Measurements from ENCODE around the gene PRSS22. TPM values are rescaled to one million over a fixed set of nuclear protein-coding genes. Genes with fewer than 3 reads are reported as not detected.

PRSS22 gene
- total and polyA plus RNA-seq, 10 of the 15 experiments (the other 5 are each of a cell fraction or from before 2014, with no cell fraction given): not detected

GRCh38 chr16:2809149-2809760 is 48.7 kb downstream of the PRSS22 start (continued):
- TF ChIP-seq BCLAF1 (IDR thresholded peaks at IDR 0.05): no peak

- no TSS peak for BruUV-seq (replicated peaks)
- ChIA-PET SMC1A (ENCODE audit: uncharacterized antibody, unreplicated experiment) (no interaction called here), RAD21 (ENCODE audit: unreplicated experiment) (no interaction called here), POLR2A (no interaction called here), CTCF (no interaction called here)
- Histone ChIP-seq H3K9me3 (replicated peaks; ENCODE audit: control insufficient read depth, insufficient read depth, low read length) (no peaks in the 10 kb centered on the region), H3K9ac (ENCODE audit: control insufficient read depth, insufficient read depth, low read length) (no peak overlapping the region), H3K27ac (ENCODE audit: control insufficient read depth, insufficient read depth) (no peak overlapping the region), H2AFZ (ENCODE audit: control insufficient read depth, low read depth, low read length) (no peak overlapping the region), H3K4me2 (ENCODE audit: control insufficient read depth, insufficient read depth) (no peak overlapping the region), H3K79me2 (ENCODE audit: control insufficient read depth, insufficient read depth, low read length) (no peaks in the 10 kb centered on the region), H3K36me3 (ENCODE audit: control insufficient read depth in 2 of 2, insufficient read depth in 2 of 2, low read length in 1 of 2) (no peaks in the 10 kb centered on the region), H3K4me1 (ENCODE audit: control insufficient read depth, insufficient read depth, low read length) (no peaks in the 10 kb centered on the region), H3K27me3 (replicated peaks in 1 of 2; ENCODE audit: control insufficient read depth in 2 of 2, insufficient read depth in 2 of 2, low read length in 1 of 2) (peaks cover 0 to 5% of the 10 kb centered on the region in 2 experiments; a peak in 2 of 4 replicates), H4K20me1 (ENCODE audit: control insufficient read depth, insufficient read depth) (no peaks in the 10 kb centered on the region), H3K4me3 (no peak overlapping the region)
- intact Hi-C loops (cut with micrococcal nuclease; ENCODE audit: unreplicated experiment): loop anchor here (10.0 kb wide), 1 partner anchor 47 kb away; the partner anchor contains the start of gene PRSS22
- DNase-seq (ENCODE audit: low read depth, low spot score) (no peak), ATAC-seq (no peak), FAIRE-seq (no peak)
- in situ Hi-C loops (cut with MboI): no loop called here
- WGBS (ENCODE audit: insufficient coverage, insufficient replicate concordance, low lambda C conversion rate, missing lambda C conversion rate): 59% methylated on average over 7 of the region's 7 CpGs
- no peak for TF ChIP-seq SMAD1 (IDR thresholded peaks at IDR 0.05; ENCODE audit: low read depth, partially characterized antibody)
- no peak for TF ChIP-seq NFIC (IDR thresholded peaks at IDR 0.05; ENCODE audit: low read depth, low read length)
- TF ChIP-seq, protein P1, sequence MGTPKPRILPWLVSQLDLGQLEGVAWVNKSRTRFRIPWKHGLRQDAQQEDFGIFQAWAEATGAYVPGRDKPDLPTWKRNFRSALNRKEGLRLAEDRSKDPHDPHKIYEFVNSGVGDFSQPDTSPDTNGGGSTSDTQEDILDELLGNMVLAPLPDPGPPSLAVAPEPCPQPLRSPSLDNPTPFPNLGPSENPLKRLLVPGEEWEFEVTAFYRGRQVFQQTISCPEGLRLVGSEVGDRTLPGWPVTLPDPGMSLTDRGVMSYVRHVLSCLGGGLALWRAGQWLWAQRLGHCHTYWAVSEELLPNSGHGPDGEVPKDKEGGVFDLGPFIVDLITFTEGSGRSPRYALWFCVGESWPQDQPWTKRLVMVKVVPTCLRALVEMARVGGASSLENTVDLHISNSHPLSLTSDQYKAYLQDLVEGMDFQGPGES (IDR thresholded peaks at IDR 0.05): no peak
- no peak for TF ChIP-seq ZBTB4 (CRISPR knock-in tag; IDR thresholded peaks at IDR 0.05)
- TF ChIP-seq, protein P2, sequence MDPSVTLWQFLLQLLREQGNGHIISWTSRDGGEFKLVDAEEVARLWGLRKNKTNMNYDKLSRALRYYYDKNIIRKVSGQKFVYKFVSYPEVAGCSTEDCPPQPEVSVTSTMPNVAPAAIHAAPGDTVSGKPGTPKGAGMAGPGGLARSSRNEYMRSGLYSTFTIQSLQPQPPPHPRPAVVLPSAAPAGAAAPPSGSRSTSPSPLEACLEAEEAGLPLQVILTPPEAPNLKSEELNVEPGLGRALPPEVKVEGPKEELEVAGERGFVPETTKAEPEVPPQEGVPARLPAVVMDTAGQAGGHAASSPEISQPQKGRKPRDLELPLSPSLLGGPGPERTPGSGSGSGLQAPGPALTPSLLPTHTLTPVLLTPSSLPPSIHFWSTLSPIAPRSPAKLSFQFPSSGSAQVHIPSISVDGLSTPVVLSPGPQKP (IDR thresholded peaks at IDR 0.05; ENCODE audit: low read depth, low read length): no peak
- TF ChIP-seq SUZ12 (IDR thresholded peaks at IDR 0.05; ENCODE audit: unreplicated experiment): no peak
- no peak for TF ChIP-seq PAX8 (IDR thresholded peaks at IDR 0.05)
- no peak for TF ChIP-seq SRF (IDR thresholded peaks at IDR 0.05; ENCODE audit: low read depth in 2 of 2, low read length in 2 of 2)
- no peak for TF ChIP-seq CREB1 (IDR thresholded peaks at IDR 0.05; ENCODE audit: low read depth)
- no peak for TF ChIP-seq MEF2B (IDR thresholded peaks at IDR 0.05; ENCODE audit: partially characterized antibody, poor library complexity, severe bottlenecking)
- no peak for TF ChIP-seq RAD51 (IDR thresholded peaks at IDR 0.05)
- no peak for TF ChIP-seq ASH2L (IDR thresholded peaks at IDR 0.05; ENCODE audit: borderline replicate concordance, low read depth)
- TF ChIP-seq NR2C2 (IDR thresholded peaks at IDR 0.05; ENCODE audit: borderline replicate concordance, control insufficient read depth, insufficient read length, low read depth): no peak
These were observed 49.8 kb downstream of the PRSS22 start for GRCh38 chr16:2808181-2808580.

Data from GM12878 (cell line).